Activated T-helper 1 cell treated with anti-CD3 and anti-CD28 coated beads, Interleukin-12 subunit alpha, Interleukin-12 subunit beta, Interleukin-2, Interleukin-4 antibody, amounts not matched to agents 30 ng/mL and 10 ng/mL and 1 ng/mL, durations not matched to agents 14 hours and 24 hours and 36 hours (primary cell): ENCODE data around the gene SMIM13. TPM values are rescaled to one million over a fixed set of nuclear protein-coding genes. Genes with fewer than 3 reads are reported as not detected.
A peak's percentile ranks its signal among the peaks of the same experiment; 100 is the strongest.

ENCODE experiments used
- DNase-seq: peaks from one replicate; pipeline ENCODE4 v3.0.0; 2021; ENCODE audit warnings: low spot score
- H3K27ac Mint-ChIP-seq: one replicate; pipeline ENCODE4 v1.8.0; 2021; ENCODE audit warnings: mild to moderate bottlenecking, mixed read lengths
- H3K27me3 Mint-ChIP-seq: one replicate; pipeline ENCODE4 v1.8.0; 2022; ENCODE audit warnings: mild to moderate bottlenecking, moderate library complexity, mixed read lengths; ENCODE audit not compliant: insufficient read depth
- H3K36me3 Mint-ChIP-seq: one replicate; pipeline ENCODE4 v1.8.0; 2021; ENCODE audit warnings: low read depth, mixed read lengths
- H3K4me1 Mint-ChIP-seq: one replicate; pipeline ENCODE4 v1.8.0; 2021; ENCODE audit warnings: low read depth, mixed read lengths
- H3K4me3 Mint-ChIP-seq: one replicate; pipeline ENCODE4 v1.8.0; 2021; ENCODE audit warnings: mild to moderate bottlenecking, moderate library complexity, mixed read lengths
- H3K9me3 Mint-ChIP-seq: one replicate; pipeline ENCODE4 v1.8.0; 2021; ENCODE audit warnings: mixed read lengths
- intact Hi-C: fragments of 100-400 bp; cut with micrococcal nuclease; formaldehyde crosslinking; loops from one replicate; pipeline ENCODE4 v1.15.1; 2024
- total RNA-seq: library from RNA; stranded (reverse); gene quantifications from 2 replicates; pipeline ENCODE4 v1.2.3, GENCODE V29; 2022

SMIM13 gene
- total RNA-seq = 14.6 and 18.4 TPM in 2 replicates

DNA sequence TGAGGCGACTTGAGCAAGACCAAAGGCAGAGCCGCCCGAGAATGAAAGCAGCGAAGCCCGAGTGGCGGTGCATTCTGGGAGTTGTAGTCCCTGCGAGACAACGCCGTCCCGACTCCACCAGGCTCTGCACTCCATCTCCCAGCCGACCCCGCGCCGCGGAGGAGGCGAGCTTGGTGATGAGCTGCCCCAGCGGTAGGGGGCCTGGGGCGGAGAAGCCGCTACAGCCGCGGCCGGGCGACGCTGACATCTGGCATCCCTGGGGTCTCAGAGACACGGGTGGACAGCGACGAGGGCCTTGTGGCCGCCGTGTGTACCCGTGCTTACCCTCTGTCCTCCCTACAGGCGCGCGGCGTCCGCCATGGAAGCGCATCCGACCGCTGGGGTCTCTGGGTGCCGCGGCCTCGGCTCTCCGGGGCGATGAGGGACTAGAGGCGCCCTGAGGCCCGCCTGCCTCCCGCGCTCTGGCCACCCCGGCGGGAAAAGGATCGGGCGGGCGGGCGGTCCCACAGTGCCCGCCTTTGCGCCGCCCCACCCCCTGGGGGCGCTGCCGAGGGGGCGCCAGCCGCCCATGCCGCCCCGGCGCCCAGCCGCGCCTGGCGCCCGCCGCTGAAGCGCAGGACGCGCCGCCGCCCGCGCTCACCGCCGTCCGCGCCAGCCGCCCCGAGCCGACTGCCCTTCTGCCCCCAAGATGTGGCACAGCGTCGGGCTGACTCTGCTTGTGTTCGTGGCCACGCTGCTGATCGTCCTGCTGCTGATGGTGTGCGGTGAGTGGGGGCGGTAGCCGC lies at the start of gene SMIM13:
SMIM13 (plus strand) TSS at position 209 of the 785 bp plus-strand sequence; CDS start at position 689, 480 bp downstream.
- Mint-ChIP-seq H3K4me3 (peak within 1 kb of the TSS; percentile 92), H3K9me3 (no peaks in the 10 kb centered on the region), H3K27me3 (no peaks in the 10 kb centered on the region), H3K4me1 (peaks cover 31% of the 10 kb centered on the region), H3K36me3 (peaks cover 3% of the 10 kb centered on the region), H3K27ac (peak within 1 kb of the TSS; percentile 97)
- intact Hi-C loops = loop anchor here (1.0 to 10.0 kb wide), 11 partner anchors 45 to 961 kb away; partner anchors contain the start of genes C6orf52, MAK, NEDD9 and PAK1IP1
- peak; percentile 94 for DNase-seq

DNA sequence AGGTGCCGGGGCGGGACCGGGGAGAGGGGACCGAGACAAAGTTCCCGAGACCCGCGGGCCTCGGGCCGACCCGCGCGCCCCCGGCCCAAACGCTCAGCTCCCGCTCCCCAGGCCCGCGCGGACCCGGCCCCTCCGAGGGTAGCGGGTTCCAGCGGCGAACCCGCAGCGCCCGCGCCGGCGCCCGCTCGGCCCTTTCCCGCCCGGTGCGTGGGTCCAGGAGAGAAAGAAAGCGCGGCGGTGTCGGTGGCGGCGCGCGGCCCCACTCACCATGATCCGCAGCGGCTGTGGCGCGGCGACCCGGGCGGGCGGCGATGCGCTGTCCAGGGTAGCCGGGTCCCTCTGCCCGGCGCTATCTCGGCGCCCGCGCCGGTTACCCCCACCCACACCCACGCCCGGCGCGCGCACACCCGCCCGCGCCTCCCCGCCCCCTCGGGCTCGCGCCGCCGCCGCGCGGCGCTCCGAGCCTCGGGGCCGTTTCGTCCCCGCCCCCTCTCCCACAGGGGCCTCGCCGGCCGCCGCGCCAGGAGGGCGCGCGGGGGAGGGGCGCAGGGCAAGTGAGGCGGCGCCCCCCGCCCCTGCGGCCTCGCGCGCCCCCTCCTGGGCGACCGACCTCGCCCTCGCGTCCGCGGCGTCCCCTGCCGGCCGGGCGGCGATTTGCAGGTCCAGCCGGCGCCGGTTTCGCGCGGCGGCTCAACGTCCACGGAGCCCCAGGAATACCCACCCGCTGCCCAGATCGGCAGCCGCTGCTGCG lies 49.5 kb upstream of the SMIM13 start, which contains the start of gene ELOVL2:
ELOVL2 (minus strand) TSS at position 345 of the 751 bp plus-strand sequence; CDS start at position 270, 75 bp downstream.
- Mint-ChIP-seq H3K27me3 (peaks cover 69% of the 10 kb centered on the region), H3K27ac (peak within 1 kb of the TSS; percentile 50), H3K4me3 (peak within 1 kb of the TSS; percentile 76), H3K9me3 (no peaks in the 10 kb centered on the region), H3K36me3 (no peaks in the 10 kb centered on the region), H3K4me1 (peaks cover 8% of the 10 kb centered on the region)
- peak; percentile 5 for DNase-seq
- intact Hi-C loops = loop anchor here (5.0 to 10.0 kb wide), 2 partner anchors 157 to 639 kb away; partner anchors contain the start of gene SYCP2L

DNA sequence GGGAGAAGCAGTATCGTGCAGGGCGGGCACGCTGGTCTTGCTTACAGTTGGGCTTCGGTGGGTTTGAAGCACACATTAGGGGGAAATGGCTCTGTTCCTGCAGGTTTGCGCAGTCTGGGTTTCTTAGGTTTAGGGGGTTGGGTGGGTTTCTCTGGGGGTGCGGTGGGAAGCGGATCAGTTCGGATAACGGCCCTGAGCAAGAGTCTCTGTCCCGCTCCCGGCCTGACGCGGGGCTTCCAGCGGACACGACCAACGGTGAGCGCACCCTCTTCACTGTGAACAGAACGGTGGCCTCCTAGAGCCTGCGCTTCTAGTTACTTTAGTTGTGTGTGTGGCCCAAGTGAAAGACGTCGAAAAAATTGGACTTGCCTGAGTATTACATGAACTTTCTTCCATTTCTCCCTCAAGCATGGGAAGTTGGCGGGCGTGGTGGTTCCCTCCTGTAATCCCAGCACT lies 48.9 kb upstream of the SMIM13 start:
- Mint-ChIP-seq H3K4me1 (peaks cover 8% of the 10 kb centered on the region), H3K9me3 (no peaks in the 10 kb centered on the region), H3K4me3 (peak overlapping the region; percentile 75), H3K27me3 (peaks cover 69% of the 10 kb centered on the region), H3K36me3 (no peaks in the 10 kb centered on the region), H3K27ac (no peak overlapping the region)
- intact Hi-C loops = loop anchor here (5.0 to 10.0 kb wide), 2 partner anchors 157 to 640 kb away; partner anchors contain the start of gene SYCP2L
- no peak for DNase-seq

DNA sequence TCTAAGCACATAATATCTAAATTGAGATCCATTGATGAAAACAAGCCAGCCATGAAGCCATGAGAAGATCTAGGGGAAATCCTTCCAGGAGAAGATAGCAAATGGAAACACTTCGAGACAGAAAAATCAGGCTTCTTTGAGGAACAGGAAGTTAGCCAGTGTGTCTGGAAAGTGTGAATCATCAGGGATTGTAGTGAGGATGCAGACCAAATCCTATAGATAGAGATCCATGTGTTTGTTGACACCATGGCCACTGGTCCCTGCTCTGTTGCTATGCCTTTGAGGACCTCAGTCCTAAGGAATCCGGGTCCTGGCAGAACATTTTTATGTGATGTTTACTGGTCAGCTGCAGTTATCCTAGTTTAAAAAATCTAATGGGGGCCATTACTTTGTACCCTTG lies 42.9 kb upstream of the SMIM13 start:
- H3K36me3 Mint-ChIP-seq = no peaks in the 10 kb centered on the region
- intact Hi-C loops = no loop called here
- no peak overlapping the region for H3K27ac Mint-ChIP-seq
- H3K27me3 Mint-ChIP-seq = peaks cover 27% of the 10 kb centered on the region
- no peaks in the 10 kb centered on the region for H3K9me3 Mint-ChIP-seq
- DNase-seq = no peak
- no peak overlapping the region for H3K4me3 Mint-ChIP-seq
- H3K4me1 Mint-ChIP-seq = no peaks in the 10 kb centered on the region

DNA sequence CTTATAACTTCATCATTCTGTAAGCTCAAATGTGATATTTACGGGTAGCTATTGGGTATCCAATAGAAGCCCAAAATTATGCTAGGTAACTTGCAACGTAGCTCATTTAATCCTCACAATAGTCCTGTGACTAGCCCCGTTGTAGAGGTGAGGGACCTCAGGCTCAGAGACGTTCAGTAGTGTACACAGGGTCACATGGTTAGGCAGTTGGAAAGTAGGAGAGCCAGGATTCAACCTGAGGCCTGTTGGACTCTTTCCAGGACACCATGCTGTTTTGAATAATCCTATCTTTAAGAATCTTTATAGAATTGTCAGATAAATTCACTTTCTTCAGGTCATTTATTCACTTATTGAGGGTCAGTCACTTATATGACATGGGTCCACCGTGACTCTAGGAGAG lies 40.3 kb upstream of the SMIM13 start:
- Mint-ChIP-seq H3K27ac (no peak overlapping the region), H3K27me3 (peaks cover 11% of the 10 kb centered on the region), H3K36me3 (no peaks in the 10 kb centered on the region), H3K4me3 (no peak overlapping the region), H3K4me1 (no peaks in the 10 kb centered on the region), H3K9me3 (no peaks in the 10 kb centered on the region)
- intact Hi-C loops = no loop called here
- DNase-seq = no peak

DNA sequence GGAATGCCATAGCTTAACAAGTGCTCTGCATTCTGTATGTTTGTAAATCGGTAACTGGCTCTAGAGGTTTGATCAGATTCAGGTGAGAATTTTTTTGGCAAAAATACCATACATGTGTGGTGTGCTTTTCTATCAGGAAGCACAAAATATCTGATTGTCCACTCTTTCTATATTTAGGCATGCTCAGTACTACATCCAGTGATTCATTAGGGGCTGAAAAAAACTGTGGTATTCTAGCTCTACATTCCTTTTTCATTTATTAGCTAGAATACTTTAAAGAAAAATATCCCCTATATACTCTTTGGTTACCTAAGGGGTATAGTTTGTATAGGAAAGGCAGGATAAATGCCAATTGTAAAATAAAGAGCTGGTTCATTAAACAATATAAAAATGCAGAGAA lies 38.9 kb upstream of the SMIM13 start:
- no peak for DNase-seq
- Mint-ChIP-seq H3K27ac (no peak overlapping the region), H3K4me3 (no peak overlapping the region), H3K36me3 (no peaks in the 10 kb centered on the region), H3K27me3 (peaks cover 4% of the 10 kb centered on the region), H3K9me3 (no peaks in the 10 kb centered on the region), H3K4me1 (no peaks in the 10 kb centered on the region)
- intact Hi-C loops = no loop called here

DNA sequence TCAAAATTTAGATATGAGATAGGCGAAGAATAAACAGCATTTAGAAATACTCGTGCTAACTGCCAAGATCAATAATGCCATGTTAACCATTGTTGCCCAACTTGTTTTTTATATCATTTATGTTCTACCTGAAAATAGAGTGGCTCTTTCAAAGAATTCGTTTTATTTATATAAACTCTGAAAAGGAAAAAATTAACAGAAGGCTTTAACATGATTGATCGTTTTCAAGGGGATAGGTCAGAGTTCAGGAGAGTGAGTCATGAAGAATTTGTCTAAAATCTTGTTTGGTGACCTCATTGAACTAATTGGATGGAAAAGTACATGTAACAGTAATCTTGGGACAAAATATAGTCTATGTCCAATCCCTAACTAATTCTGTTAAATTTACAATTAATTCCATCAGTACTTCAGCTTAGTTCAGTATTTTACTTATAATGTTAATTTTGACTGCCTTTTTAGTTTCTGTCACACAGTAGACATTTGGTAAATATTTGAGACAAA lies 38.5 kb upstream of the SMIM13 start:
- no peak overlapping the region for H3K27ac Mint-ChIP-seq
- H3K9me3 Mint-ChIP-seq = no peaks in the 10 kb centered on the region
- intact Hi-C loops = no loop called here
- no peaks in the 10 kb centered on the region for H3K36me3 Mint-ChIP-seq
- no peak overlapping the region for H3K4me3 Mint-ChIP-seq
- H3K27me3 Mint-ChIP-seq = peaks cover 2% of the 10 kb centered on the region
- no peaks in the 10 kb centered on the region for H3K4me1 Mint-ChIP-seq
- no peak for DNase-seq

DNA sequence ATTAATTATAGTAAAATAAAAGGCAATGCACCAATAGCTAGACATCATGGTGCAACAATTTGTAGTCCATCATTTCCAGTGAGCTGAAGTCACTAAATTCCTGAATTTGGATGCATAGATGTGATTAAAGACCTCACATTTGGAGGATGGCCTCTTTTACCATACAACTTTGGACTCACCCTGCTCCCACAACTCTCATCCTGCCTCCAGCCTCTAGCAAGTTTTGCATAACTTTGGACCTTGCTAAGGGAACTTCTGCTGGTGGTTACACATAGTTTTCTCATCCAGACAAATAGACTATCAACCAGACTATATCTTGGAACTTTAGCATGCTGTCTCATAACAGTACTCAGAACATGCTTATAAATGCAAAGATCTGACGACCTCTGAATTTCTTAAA lies 36.8 kb upstream of the SMIM13 start:
- H3K27ac Mint-ChIP-seq = no peak overlapping the region

DNA sequence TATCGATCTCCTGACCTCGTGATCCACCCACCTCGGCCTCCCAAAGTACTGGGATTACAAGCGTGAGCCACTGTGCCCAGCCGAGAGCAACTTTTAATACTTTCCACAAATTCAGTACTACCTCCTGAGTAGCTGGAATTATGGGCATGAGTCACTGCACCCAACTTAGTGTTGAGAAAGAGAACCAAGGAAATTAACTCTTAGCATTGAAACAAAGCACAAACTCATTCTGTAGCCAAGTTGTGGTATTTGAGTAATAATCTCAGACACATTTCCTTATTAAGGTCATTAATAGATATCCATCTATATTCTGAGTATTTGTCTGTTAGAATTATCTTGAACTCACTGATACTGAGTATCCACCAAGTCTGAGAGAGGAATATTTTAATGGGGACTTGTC lies 35.2 kb upstream of the SMIM13 start:
- no peak for DNase-seq
- no peak overlapping the region for H3K4me3 Mint-ChIP-seq
- intact Hi-C loops = no loop called here
- no peak overlapping the region for H3K27ac Mint-ChIP-seq
- no peaks in the 10 kb centered on the region for H3K4me1 Mint-ChIP-seq
- no peaks in the 10 kb centered on the region for H3K36me3 Mint-ChIP-seq
- H3K9me3 Mint-ChIP-seq = no peaks in the 10 kb centered on the region
- H3K27me3 Mint-ChIP-seq = peaks cover 12% of the 10 kb centered on the region

More for the DNA sequence above, 36.8 kb upstream of the SMIM13 start:
- Mint-ChIP-seq H3K4me3 (no peak overlapping the region), H3K9me3 (no peaks in the 10 kb centered on the region), H3K36me3 (no peaks in the 10 kb centered on the region), H3K4me1 (no peaks in the 10 kb centered on the region), H3K27me3 (peaks cover 10% of the 10 kb centered on the region)
- intact Hi-C loops = no loop called here
- no peak for DNase-seq

DNA sequence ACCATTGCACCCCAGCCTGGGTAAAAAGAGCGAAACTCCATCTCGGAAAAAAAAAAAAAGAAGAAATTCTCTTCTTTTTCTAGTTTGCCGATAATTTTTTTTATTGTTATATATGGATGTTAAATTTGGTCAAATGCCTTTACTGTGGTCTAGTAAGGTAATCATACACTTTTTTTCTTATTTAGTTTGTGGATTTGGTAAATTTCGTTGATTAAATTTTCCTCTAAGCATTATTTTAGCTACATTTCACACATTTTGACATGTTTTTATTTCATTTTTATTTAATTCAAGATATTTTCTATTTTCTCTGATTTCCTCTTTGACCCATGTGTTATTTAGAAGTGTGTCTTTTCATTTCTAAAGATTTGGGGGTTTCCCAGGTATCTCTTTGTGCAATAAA lies 31.6 kb upstream of the SMIM13 start:
- H3K4me1 Mint-ChIP-seq = no peaks in the 10 kb centered on the region
- no peak overlapping the region for H3K27ac Mint-ChIP-seq
- intact Hi-C loops = loop anchor here (10.0 kb wide), 1 partner anchor 217 kb away; no protein-coding TSS in a partner anchor
- no peak overlapping the region for H3K4me3 Mint-ChIP-seq
- no peaks in the 10 kb centered on the region for H3K9me3 Mint-ChIP-seq
- peaks cover 12% of the 10 kb centered on the region for H3K27me3 Mint-ChIP-seq
- H3K36me3 Mint-ChIP-seq = no peaks in the 10 kb centered on the region
- no peak for DNase-seq

DNA sequence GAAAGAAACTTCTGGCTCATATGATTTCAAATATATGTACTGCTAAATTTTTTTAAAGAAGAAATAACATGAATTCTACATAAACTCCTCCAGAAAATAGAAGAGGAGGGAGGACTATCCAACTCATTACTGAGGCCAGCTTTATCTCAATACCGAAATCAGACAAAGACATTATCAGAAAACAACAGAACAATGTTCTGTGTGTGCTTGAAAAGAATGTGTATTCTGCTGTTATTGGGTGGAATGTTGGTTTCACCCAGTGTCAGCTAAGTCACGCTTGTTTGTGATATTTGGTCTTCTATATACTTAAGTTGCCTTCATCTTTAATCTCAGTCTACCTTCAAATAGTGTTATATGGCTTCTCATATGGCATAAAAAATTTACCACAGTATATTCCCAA lies 30.9 kb upstream of the SMIM13 start:
- DNase-seq = no peak
- Mint-ChIP-seq H3K4me3 (no peak overlapping the region), H3K4me1 (no peaks in the 10 kb centered on the region), H3K36me3 (no peaks in the 10 kb centered on the region), H3K27ac (no peak overlapping the region), H3K9me3 (no peaks in the 10 kb centered on the region), H3K27me3 (peaks cover 12% of the 10 kb centered on the region)
- intact Hi-C loops = loop anchor here (10.0 kb wide), 1 partner anchor 218 kb away; no protein-coding TSS in a partner anchor

DNA sequence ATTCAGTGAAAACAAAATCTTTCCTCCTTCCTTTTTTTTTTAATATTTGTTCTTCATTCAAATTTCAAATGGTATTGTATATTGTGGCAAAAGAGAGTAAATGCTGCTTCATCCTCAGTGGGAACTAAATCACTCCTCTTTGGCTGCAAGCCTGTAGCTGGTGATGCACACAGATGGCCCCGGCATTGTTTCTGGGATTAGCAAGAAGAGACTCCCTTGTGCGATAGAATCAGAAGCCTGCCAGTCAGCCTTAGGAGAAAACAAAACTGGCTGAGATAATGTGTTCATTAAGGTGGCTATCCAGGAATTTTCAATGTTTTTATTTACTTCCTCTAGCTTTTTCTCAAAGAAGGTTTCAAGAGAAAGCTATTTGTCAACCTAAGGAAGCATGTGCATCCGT lies 28.8 kb upstream of the SMIM13 start:
- no peak for DNase-seq
- Mint-ChIP-seq H3K36me3 (no peaks in the 10 kb centered on the region), H3K4me1 (no peaks in the 10 kb centered on the region), H3K27me3 (peaks cover 12% of the 10 kb centered on the region), H3K27ac (no peak overlapping the region), H3K9me3 (no peaks in the 10 kb centered on the region), H3K4me3 (no peak overlapping the region)
- intact Hi-C loops = loop anchor here (5.0 to 10.0 kb wide), 2 partner anchors 220 to 512 kb away; no protein-coding TSS in a partner anchor
